HEK293 (cell line): ENCODE data around the gene C2orf72.

Experiments used
- CTCF ChIA-PET: fragments of 350-600 bp; formaldehyde crosslinking; extraction: SDS; loops from one replicate; lab custom pipeline; 2021; ENCODE audit warnings: antibody characterized with exemption; lab: Yijun Ruan, JAX
- POLR2A ChIA-PET: fragments of 300-600 bp; formaldehyde crosslinking; extraction: SDS; loops from one replicate; lab custom pipeline; 2020; ENCODE audit warnings: antibody characterized with exemption, inconsistent platforms; lab: Yijun Ruan, JAX
- H3K27ac ChIP-seq: fragments of 200-500 bp; sonication (Bioruptor generic); 2 replicates; pipeline ENCODE4 v1.5.1; 2014; ENCODE audit warnings: low read depth, low read length, control low read depth, inconsistent platforms; ENCODE audit errors: extremely low read depth
- H3K36me3 ChIP-seq, 2 experiments: fragments of 200-500 bp in 1 of 2; sonication (Bioruptor generic) in 1 of 2; 1 replicate in 1 of 2; 2 replicates in 1 of 2; pipeline ENCODE4 v1.5.1; 2014 to 2017; ENCODE audit warnings: inconsistent platforms in 2 of 2, low read length in 2 of 2; ENCODE audit not compliant: control insufficient read depth in 2 of 2, insufficient read depth in 1 of 2
- H3K4me1 ChIP-seq: fragments of 200-500 bp; sonication (Bioruptor generic); 2 replicates; pipeline ENCODE4 v1.5.1; 2014; ENCODE audit warnings: mild to moderate bottlenecking, low read length, inconsistent platforms; ENCODE audit not compliant: control insufficient read depth, insufficient read depth
- H3K4me3 ChIP-seq: 2 replicates; pipeline ENCODE4 v1.5.1; 2011; ENCODE audit warnings: low read depth, mild to moderate bottlenecking, control low read depth, low read length, moderate library complexity
- H3K9me3 ChIP-seq: fragments of 200-500 bp; sonication (Bioruptor generic); 2 replicates; pipeline ENCODE4 v1.5.1; 2014; ENCODE audit warnings: low read depth, low read length, inconsistent platforms; ENCODE audit not compliant: control insufficient read depth, insufficient read depth
- PRDM1 ChIP-seq: fragments of 450-650 bp; formaldehyde crosslinking; IDR thresholded peaks from 2 replicates; pipeline ENCODE4; 2016; ENCODE audit warnings: missing biosample characterization, missing genetic modification characterization
- SCRT1 ChIP-seq: fragments of 450-650 bp; formaldehyde crosslinking; IDR thresholded peaks from 2 replicates; pipeline ENCODE4 v1.5.1; 2016; ENCODE audit warnings: missing biosample characterization, missing genetic modification characterization, borderline replicate concordance
- SP3 ChIP-seq: fragments of 450-650 bp; formaldehyde crosslinking; IDR thresholded peaks from 2 replicates; pipeline ENCODE4 v1.5.1; 2016; ENCODE audit warnings: missing biosample characterization, missing genetic modification characterization
- ZBTB1 ChIP-seq: fragments of 450-650 bp; formaldehyde crosslinking; IDR thresholded peaks from 2 replicates; pipeline ENCODE4 v1.5.1; 2016; ENCODE audit warnings: missing biosample characterization, missing genetic modification characterization
- ZBTB20 ChIP-seq: fragments of 450-650 bp; formaldehyde crosslinking; IDR thresholded peaks from 2 replicates; pipeline ENCODE4 v1.5.1; 2016; ENCODE audit warnings: missing biosample characterization, missing genetic modification characterization
- ZBTB48 ChIP-seq: fragments of 450-650 bp; formaldehyde crosslinking; IDR thresholded peaks from 2 replicates; pipeline ENCODE4 v1.5.1; 2016; ENCODE audit warnings: missing biosample characterization, missing genetic modification characterization
- ZBTB7A ChIP-seq: fragments of 450-650 bp; formaldehyde crosslinking; IDR thresholded peaks from 2 replicates; pipeline ENCODE4 v1.5.1; 2016; ENCODE audit warnings: low read depth, missing biosample characterization, missing genetic modification characterization
- ZFP41 ChIP-seq: fragments of 450-650 bp; formaldehyde crosslinking; IDR thresholded peaks from 2 replicates; pipeline ENCODE4 v1.5.1; 2016; ENCODE audit warnings: missing biosample characterization, missing genetic modification characterization, borderline replicate concordance
- ZNF114 ChIP-seq: fragments of 450-650 bp; formaldehyde crosslinking; IDR thresholded peaks from 2 replicates; pipeline ENCODE4 v1.5.0; 2017; ENCODE audit warnings: missing biosample characterization, missing genetic modification characterization
- ZNF174 ChIP-seq: fragments of 450-650 bp; formaldehyde crosslinking; IDR thresholded peaks from 2 replicates; pipeline ENCODE4 v1.5.0; 2017; ENCODE audit warnings: missing biosample characterization, mild to moderate bottlenecking, missing genetic modification characterization
- ZNF248 ChIP-seq: fragments of 450-650 bp; formaldehyde crosslinking; IDR thresholded peaks from 2 replicates; pipeline ENCODE4 v1.5.1; 2017; ENCODE audit warnings: missing biosample characterization, missing genetic modification characterization
- ZNF335 ChIP-seq: fragments of 450-650 bp; formaldehyde crosslinking; conservative IDR thresholded peaks from 2 replicates; pipeline ENCODE4 v1.5.1; 2016; ENCODE audit warnings: missing biosample characterization, missing genetic modification characterization
- ZNF354C ChIP-seq: fragments of 450-650 bp; formaldehyde crosslinking; IDR thresholded peaks from 2 replicates; pipeline ENCODE4 v1.5.1; 2016; ENCODE audit warnings: missing biosample characterization, missing genetic modification characterization, low read depth, borderline replicate concordance
- ZNF366 ChIP-seq: fragments of 450-650 bp; formaldehyde crosslinking; conservative IDR thresholded peaks from 2 replicates; pipeline ENCODE4 v1.5.1; 2016; ENCODE audit warnings: missing biosample characterization, missing genetic modification characterization
- ZNF404 ChIP-seq: fragments of 450-650 bp; formaldehyde crosslinking; IDR thresholded peaks from 2 replicates; pipeline ENCODE4 v1.5.1; 2017; ENCODE audit warnings: missing biosample characterization, missing genetic modification characterization
- ZNF530 ChIP-seq: fragments of 450-650 bp; formaldehyde crosslinking; IDR thresholded peaks from 2 replicates; pipeline ENCODE4 v1.5.1; 2016; ENCODE audit warnings: low read depth, missing biosample characterization, missing genetic modification characterization
- ZNF571 ChIP-seq: fragments of 450-650 bp; formaldehyde crosslinking; IDR thresholded peaks from 2 replicates; pipeline ENCODE4 v1.5.0; 2017; ENCODE audit warnings: missing biosample characterization, missing genetic modification characterization
- ZNF677 ChIP-seq: fragments of 450-650 bp; IDR thresholded peaks from 2 replicates; pipeline ENCODE4 v1.5.0; 2018; ENCODE audit warnings: missing biosample characterization, mild to moderate bottlenecking, missing genetic modification characterization, moderate library complexity
- ZNF777 ChIP-seq: fragments of 450-650 bp; formaldehyde crosslinking; IDR thresholded peaks from 2 replicates; pipeline ENCODE4 v1.5.1; 2017; ENCODE audit warnings: missing biosample characterization, missing genetic modification characterization, borderline replicate concordance
- ZNF792 ChIP-seq: fragments of 450-650 bp; formaldehyde crosslinking; IDR thresholded peaks from 2 replicates; pipeline ENCODE4 v1.5.1; 2016; ENCODE audit warnings: missing biosample characterization, missing genetic modification characterization
- ZSCAN30 ChIP-seq: fragments of 450-650 bp; IDR thresholded peaks from 2 replicates; pipeline ENCODE4 v1.5.1; 2018; ENCODE audit warnings: missing biosample characterization, mild to moderate bottlenecking, missing genetic modification characterization, moderate library complexity
- TF ChIP-seq, protein P1 (sequence below): fragments of 450-650 bp; formaldehyde crosslinking; IDR thresholded peaks from 2 replicates; pipeline ENCODE4 v1.5.0; 2017; ENCODE audit warnings: missing biosample characterization, missing genetic modification characterization, borderline replicate concordance
- TF ChIP-seq, protein P2 (sequence below): fragments of 450-650 bp; formaldehyde crosslinking; IDR thresholded peaks from 2 replicates; pipeline ENCODE4 v1.5.1; 2017; ENCODE audit warnings: missing biosample characterization, missing genetic modification characterization
- TF ChIP-seq, protein P3 (sequence below): sonication (generic); formaldehyde crosslinking; IDR thresholded peaks from 2 replicates; pipeline ENCODE4 v1.8.1; 2022; ENCODE audit warnings: mild to moderate bottlenecking, moderate library complexity, missing genetic modification reagents
- TF ChIP-seq, protein P4 (sequence below): fragments of 450-650 bp; formaldehyde crosslinking; IDR thresholded peaks from 2 replicates; pipeline ENCODE4 v1.5.1; 2016; ENCODE audit warnings: missing biosample characterization, missing genetic modification characterization
- TF ChIP-seq, protein P5 (sequence below): fragments of 450-650 bp; formaldehyde crosslinking; IDR thresholded peaks from 2 replicates; pipeline ENCODE4 v1.5.1; 2016; ENCODE audit warnings: missing biosample characterization, missing genetic modification characterization
- TF ChIP-seq, protein P6 (sequence below): fragments of 450-650 bp; formaldehyde crosslinking; IDR thresholded peaks from 2 replicates; pipeline ENCODE4 v1.5.1; 2016; ENCODE audit warnings: missing biosample characterization, missing genetic modification characterization

Gene C2orf72

DNA sequence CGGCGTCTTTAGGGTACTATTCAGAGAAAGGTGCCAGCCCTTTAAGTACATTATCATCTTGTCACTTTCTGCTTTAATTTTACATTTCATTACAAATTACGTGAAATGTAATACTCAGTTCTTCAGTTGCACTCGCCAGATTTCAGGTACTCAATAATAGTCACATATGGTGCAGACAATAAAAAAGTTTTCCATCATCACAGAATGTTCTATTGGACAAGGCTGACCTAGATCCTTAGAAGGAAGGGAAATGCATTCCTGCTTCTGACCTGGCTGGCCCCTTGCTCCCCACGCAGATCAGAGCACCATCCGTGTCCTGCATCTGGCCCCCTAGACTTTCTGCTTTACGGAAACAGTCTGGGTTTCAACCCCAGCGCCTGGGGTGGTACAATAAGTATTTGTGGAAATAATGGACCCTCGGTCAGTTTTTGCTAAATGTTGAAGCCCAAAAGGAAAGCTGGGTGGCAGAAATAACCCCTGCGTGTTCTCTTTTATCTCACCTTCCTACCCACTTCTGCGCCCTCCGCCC lies 681 bp upstream of the C2orf72 start (continued):
- TF ChIP-seq ZNF777 (tag by site-specific recombination) (no peak), ZNF530 (tag by site-specific recombination) (no peak), ZNF366 (tag by site-specific recombination) (no peak), ZNF677 (no peak), ZSCAN30 (tag by site-specific recombination) (no peak), ZNF571 (no peak), ZNF354C (no peak)
- TF ChIP-seq, protein P1, sequence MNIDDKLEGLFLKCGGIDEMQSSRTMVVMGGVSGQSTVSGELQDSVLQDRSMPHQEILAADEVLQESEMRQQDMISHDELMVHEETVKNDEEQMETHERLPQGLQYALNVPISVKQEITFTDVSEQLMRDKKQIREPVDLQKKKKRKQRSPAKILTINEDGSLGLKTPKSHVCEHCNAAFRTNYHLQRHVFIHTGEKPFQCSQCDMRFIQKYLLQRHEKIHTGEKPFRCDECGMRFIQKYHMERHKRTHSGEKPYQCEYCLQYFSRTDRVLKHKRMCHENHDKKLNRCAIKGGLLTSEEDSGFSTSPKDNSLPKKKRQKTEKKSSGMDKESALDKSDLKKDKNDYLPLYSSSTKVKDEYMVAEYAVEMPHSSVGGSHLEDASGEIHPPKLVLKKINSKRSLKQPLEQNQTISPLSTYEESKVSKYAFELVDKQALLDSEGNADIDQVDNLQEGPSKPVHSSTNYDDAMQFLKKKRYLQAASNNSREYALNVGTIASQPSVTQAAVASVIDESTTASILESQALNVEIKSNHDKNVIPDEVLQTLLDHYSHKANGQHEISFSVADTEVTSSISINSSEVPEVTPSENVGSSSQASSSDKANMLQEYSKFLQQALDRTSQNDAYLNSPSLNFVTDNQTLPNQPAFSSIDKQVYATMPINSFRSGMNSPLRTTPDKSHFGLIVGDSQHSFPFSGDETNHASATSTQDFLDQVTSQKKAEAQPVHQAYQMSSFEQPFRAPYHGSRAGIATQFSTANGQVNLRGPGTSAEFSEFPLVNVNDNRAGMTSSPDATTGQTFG (tag by site-specific recombination): no peak
- TF ChIP-seq, protein P2, sequence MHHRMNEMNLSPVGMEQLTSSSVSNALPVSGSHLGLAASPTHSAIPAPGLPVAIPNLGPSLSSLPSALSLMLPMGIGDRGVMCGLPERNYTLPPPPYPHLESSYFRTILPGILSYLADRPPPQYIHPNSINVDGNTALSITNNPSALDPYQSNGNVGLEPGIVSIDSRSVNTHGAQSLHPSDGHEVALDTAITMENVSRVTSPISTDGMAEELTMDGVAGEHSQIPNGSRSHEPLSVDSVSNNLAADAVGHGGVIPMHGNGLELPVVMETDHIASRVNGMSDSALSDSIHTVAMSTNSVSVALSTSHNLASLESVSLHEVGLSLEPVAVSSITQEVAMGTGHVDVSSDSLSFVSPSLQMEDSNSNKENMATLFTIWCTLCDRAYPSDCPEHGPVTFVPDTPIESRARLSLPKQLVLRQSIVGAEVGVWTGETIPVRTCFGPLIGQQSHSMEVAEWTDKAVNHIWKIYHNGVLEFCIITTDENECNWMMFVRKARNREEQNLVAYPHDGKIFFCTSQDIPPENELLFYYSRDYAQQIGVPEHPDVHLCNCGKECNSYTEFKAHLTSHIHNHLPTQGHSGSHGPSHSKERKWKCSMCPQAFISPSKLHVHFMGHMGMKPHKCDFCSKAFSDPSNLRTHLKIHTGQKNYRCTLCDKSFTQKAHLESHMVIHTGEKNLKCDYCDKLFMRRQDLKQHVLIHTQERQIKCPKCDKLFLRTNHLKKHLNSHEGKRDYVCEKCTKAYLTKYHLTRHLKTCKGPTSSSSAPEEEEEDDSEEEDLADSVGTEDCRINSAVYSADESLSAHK (tag by site-specific recombination): no peak

DNA sequence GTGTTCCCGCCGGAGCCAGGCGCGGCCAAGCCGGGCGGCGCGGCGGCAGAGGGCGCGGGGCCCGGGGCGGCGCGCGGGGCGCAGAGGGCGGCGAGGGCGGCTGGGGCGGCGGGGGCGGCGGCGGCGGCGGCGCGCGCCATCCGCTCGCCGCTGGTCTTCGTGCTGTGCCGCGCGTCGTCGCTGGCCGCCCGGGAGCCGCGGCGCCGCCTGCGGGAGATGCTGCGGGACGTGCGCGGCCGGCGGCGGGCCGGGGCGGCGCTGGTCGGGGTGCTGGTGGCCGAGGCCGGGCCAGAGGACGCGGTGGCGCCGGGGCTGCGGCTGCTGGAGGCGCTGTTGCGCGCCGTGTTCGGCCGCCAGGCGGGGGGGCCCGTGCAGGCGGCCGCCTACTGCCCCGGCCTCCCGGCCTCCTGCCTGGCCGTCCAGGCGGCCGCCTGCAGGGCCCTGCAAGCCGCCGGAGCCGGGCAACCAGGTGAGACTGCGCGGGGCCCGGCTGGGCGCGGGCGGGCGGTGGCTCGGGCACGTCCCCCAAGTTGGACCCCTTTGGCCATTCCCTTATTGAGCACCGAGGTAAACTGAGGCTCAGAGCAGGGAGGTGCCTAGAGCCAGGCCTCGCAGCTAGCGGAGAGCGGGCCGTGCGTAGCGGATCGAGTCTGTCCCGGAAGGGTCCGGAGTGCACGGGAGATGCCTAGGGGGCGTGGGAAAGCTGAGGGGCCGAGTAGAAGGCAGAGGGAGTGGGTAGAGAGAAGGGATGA lies 584 bp downstream of the C2orf72 start:
- Histone ChIP-seq H3K9me3 (no peaks in the 10 kb centered on the region), H3K36me3 (peaks cover 0 to 16% of the 10 kb centered on the region in 2 experiments; a peak in 1 of 3 replicates), H3K27ac (peak overlapping the region; percentile 2; the same call in 1 of the 2 replicates), H3K4me1 (peaks cover 3% of the 10 kb centered on the region; the same call in 1 of the 2 replicates), H3K4me3 (peak overlapping the region; percentile 38)
- CTCF ChIA-PET: interaction anchor here (0.9 kb wide), 1 partner anchor 14 kb away, joined by 3 read pairs; no protein-coding TSS in a partner anchor
- POLR2A ChIA-PET: no interaction called here
- no peak for TF ChIP-seq ZBTB1 (tag by site-specific recombination)
- no peak for TF ChIP-seq PRDM1 (tag by site-specific recombination)
- peak; percentile 12; the same call in 1 of the 2 replicates for TF ChIP-seq ZBTB20
- TF ChIP-seq ZNF335: peak; percentile 55; the same call in 1 of the 2 replicates
- TF ChIP-seq ZFP41: no peak
- no peak for TF ChIP-seq ZNF792 (tag by site-specific recombination)
- TF ChIP-seq, protein P3, sequence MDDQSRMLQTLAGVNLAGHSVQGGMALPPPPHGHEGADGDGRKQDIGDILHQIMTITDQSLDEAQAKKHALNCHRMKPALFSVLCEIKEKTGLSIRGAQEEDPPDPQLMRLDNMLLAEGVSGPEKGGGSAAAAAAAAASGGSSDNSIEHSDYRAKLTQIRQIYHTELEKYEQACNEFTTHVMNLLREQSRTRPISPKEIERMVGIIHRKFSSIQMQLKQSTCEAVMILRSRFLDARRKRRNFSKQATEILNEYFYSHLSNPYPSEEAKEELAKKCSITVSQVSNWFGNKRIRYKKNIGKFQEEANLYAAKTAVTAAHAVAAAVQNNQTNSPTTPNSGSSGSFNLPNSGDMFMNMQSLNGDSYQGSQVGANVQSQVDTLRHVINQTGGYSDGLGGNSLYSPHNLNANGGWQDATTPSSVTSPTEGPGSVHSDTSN (CRISPR knock-in tag): no peak
- TF ChIP-seq, protein P4, sequence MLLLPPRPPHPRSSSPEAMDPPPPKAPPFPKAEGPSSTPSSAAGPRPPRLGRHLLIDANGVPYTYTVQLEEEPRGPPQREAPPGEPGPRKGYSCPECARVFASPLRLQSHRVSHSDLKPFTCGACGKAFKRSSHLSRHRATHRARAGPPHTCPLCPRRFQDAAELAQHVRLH: no peak
- no peak for TF ChIP-seq SCRT1 (tag by site-specific recombination)
- TF ChIP-seq ZBTB7A: no peak
- no peak for TF ChIP-seq ZNF114 (tag by site-specific recombination)
- no peak for TF ChIP-seq ZNF404 (tag by site-specific recombination)
- TF ChIP-seq, protein P5, sequence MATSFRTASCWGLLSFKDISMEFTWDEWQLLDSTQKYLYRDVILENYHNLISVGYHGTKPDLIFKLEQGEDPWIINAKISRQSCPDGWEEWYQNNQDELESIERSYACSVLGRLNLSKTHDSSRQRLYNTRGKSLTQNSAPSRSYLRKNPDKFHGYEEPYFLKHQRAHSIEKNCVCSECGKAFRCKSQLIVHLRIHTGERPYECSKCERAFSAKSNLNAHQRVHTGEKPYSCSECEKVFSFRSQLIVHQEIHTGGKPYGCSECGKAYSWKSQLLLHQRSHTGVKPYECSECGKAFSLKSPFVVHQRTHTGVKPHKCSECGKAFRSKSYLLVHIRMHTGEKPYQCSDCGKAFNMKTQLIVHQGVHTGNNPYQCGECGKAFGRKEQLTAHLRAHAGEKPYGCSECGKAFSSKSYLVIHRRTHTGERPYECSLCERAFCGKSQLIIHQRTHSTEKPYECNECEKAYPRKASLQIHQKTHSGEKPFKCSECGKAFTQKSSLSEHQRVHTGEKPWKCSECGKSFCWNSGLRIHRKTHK (tag by site-specific recombination): no peak
- TF ChIP-seq, protein P6, sequence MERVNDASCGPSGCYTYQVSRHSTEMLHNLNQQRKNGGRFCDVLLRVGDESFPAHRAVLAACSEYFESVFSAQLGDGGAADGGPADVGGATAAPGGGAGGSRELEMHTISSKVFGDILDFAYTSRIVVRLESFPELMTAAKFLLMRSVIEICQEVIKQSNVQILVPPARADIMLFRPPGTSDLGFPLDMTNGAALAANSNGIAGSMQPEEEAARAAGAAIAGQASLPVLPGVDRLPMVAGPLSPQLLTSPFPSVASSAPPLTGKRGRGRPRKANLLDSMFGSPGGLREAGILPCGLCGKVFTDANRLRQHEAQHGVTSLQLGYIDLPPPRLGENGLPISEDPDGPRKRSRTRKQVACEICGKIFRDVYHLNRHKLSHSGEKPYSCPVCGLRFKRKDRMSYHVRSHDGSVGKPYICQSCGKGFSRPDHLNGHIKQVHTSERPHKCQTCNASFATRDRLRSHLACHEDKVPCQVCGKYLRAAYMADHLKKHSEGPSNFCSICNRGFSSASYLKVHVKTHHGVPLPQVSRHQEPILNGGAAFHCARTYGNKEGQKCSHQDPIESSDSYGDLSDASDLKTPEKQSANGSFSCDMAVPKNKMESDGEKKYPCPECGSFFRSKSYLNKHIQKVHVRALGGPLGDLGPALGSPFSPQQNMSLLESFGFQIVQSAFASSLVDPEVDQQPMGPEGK (tag by site-specific recombination): peak; percentile 29; the same call in 1 of the 2 replicates
- no peak for TF ChIP-seq ZNF174 (tag by site-specific recombination)
- no peak for TF ChIP-seq SP3 (tag by site-specific recombination)
- TF ChIP-seq ZNF248 (tag by site-specific recombination): no peak
- TF ChIP-seq ZBTB48 (tag by site-specific recombination): peak; percentile 87
